Stimulated activated CD8-positive, alpha-beta memory T cell treated with anti-CD3 and anti-CD28 coated beads, Interleukin-12 subunit alpha, Interleukin-12 subunit beta, amount 100 ng/mL, for 1 hour (primary cell): ENCODE measurements around the gene FBXO40.

Source experiments
- DNase-seq: peaks from one replicate; pipeline ENCODE4 v3.0.0-alpha.2; 2020; ENCODE audit warnings: low read depth

Gene FBXO40

DNA sequence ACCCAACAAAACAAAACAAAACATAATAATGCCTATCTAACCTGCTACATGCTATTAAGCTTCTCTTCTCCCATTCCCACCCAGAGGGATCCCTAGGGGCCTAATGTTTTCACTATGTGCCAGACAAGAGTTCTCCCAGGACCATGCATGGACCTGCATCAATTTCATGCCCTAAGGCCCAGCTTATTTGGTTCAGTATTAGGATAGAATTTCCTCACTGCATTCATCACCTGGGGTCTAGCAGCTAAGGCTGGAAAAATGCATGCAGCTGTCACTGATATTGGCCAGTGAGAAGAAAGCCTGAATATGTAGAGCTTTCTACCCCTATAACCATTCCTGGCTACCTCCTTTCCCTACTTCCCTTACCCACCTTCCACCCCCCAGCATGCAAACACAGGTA, 69.6 kb downstream of the FBXO40 start:
- DNase-seq, result no peak

DNA sequence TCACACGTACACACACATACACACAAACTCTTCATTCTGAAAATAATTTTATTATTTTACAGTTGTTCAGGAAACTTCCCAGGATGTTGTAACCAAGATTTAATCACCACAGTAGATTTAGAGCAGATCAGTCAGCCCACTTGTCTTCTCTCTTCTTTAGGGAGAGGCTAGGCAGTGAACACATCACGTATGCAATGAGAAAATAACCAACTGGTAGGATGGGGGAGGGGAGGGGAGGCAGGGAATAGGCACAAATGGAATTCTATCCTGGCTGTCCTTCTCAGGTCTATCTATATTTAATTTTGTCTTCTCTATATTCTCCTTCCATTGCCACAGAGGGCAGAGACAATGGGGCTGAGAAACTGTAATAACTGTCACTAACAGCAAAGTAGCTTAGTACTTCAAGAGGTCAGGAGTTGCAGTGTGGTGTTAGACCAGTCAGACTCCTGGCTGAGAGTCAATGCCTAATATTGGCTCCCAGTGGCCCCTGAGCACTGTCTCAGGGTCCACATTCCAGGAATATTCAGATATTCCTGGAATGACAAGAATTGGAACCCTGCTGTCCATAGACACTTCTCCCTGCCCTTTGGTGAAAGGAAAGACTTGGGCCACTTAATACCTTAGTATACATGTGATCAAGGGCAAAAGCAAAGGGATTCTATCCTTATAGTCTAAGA, 70.1 kb downstream of the FBXO40 start:
- no peak for DNase-seq

DNA sequence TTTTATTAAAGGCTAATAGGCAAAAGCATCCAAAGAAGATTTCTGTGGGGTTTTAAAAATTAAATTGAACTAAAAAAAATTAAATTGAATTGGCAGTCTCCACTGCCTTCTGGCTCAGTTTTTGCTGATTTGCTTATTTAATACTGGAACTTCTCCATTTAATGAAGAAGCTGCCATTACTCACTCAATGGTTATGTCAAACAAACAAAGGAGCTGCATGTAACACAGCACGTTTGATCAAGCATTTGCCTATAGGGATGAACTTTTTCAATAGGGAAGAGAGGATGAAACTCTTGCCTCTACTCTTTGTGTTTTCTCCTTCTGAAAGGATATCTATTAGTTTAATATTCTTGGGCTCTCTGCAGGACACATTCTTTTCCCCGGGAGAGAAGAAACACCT, 72.3 kb downstream of the FBXO40 start:
- no peak for DNase-seq

DNA sequence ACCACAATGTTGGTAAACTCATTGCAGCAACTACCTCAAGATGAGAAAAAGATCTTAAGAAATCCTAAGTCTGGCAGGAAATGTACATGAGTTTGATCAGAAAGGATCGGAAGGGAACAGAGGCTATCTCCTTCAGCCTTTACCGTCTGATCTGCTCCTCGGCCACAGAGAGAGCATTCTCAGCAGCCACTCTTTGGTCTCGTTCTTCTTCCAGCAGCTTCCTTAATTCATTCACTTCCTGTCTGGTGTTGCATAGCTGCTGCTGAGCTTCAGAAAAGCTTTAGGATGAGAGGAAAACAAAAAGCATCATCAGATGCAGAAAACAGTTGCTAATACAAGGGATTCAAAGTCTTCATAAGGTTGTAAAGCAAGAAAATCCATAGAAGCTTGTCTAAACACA, 74.2 kb downstream of the FBXO40 start:
- no peak for DNase-seq

DNA sequence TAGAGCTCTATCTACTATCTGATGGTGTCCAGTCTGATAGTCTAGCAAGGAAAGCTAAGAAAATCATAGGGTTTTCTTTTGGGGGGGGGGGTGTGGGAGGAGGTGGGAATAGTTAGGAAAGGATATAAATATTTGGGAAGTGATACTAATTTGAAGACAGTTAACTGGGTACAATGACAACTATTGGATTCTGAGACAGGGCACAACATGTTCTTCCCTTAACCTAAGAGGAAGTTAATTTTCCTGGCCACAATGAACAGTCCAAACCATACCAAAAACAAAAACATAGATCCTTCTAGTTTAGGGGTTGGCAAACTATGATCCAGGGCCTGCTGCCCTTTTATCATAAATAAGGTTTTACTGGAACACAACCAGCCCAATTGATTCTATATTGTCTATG, 77.5 kb downstream of the FBXO40 start:
- no peak for DNase-seq

DNA sequence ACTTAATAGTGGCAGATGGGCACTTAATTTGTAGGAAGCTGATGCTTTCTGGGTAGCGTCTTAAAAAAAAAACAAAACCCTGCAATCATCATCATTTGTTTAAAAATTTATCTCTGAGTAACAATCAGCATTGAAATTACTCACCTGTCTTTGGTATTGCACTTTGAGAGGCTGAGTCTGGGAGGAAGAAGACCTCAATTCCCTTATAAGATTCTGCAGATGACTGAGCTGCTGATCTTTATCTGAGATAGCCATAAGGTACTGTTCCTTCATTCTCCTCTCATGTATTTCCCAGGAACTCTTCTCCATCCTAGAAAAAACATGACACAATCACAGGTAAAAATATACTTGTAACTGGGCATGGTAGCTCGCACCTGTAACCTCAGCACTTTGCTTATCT, 84.0 kb downstream of the FBXO40 start:
- no peak for DNase-seq
